Suppressor macrophage treated with lipopolysaccharide for 4 hours (primary cell): ENCODE data around the gene SCYGR8.

ENCODE experiments used
- DNase-seq: peaks from one replicate; pipeline ENCODE4 v3.0.0-alpha.2; 2020

Gene SCYGR8

GRCh38 chr2:227765788-227766372 lies 20.2 kb downstream of the SCYGR8 start:
- DNase-seq: no peak

- DNase-seq: peak; percentile 73
Measured at GRCh38 chr2:227766373-227766883, 20.7 kb downstream of the SCYGR8 start.

GRCh38 chr2:227767830-227768229 lies 22.1 kb downstream of the SCYGR8 start:
- no peak for DNase-seq

GRCh38 chr2:227772197-227772661 lies 26.5 kb downstream of the SCYGR8 start:
- DNase-seq: no peak

- DNase-seq: no peak
Measured at GRCh38 chr2:227772932-227773331, 27.2 kb downstream of the SCYGR8 start.

GRCh38 chr2:227774011-227774624 lies 28.4 kb downstream of the SCYGR8 start:
- DNase-seq: peak; percentile 35

GRCh38 chr2:227774895-227775842 lies 29.5 kb downstream of the SCYGR8 start:
- no peak for DNase-seq

- no peak for DNase-seq
Measured at GRCh38 chr2:227780981-227781615, 35.4 kb downstream of the SCYGR8 start.

- DNase-seq: no peak
Measured at GRCh38 chr2:227781841-227782240, 36.1 kb downstream of the SCYGR8 start.

GRCh38 chr2:227782804-227783203 lies 37.1 kb downstream of the SCYGR8 start:
- DNase-seq: no peak

GRCh38 chr2:227783404-227784138 lies 37.9 kb downstream of the SCYGR8 start:
- DNase-seq: peak; percentile 90

- no peak for DNase-seq
Measured at GRCh38 chr2:227785293-227785692, 39.6 kb downstream of the SCYGR8 start.

- peak; percentile 34 for DNase-seq
Measured at GRCh38 chr2:227788561-227789018, 42.9 kb downstream of the SCYGR8 start.

GRCh38 chr2:227789803-227790202 lies 44.1 kb downstream of the SCYGR8 start:
- no peak for DNase-seq

- DNase-seq: no peak
Measured at GRCh38 chr2:227793148-227793712, 47.5 kb downstream of the SCYGR8 start.
